Endothelial cell of umbilical vein (primary cell): Measurements from ENCODE around the gene GHRH. TPM values are rescaled to one million over a fixed set of nuclear protein-coding genes. Genes with fewer than 3 reads are reported as not detected.

Source experiments
- BruUV-seq: library from RNA; stranded (reverse); fragments of 400-500 nt; replicated peaks from 2 replicates; lab custom pipeline; 2021; lab: Mats Ljungman, UMichigan
- CTCF ChIA-PET: fragments of 300-600, 350-600 bp; sonication (Branson Sonifier 250); formaldehyde crosslinking; loops from one replicate; lab custom pipeline; 2021; ENCODE audit warnings: antibody characterized with exemption, inconsistent platforms; lab: Charles Lee
- POLR2A ChIA-PET: fragments of 300-600, 350-600 bp; sonication (Branson Sonifier 250); formaldehyde crosslinking; loops from one replicate; lab custom pipeline; 2021; ENCODE audit warnings: antibody characterized with exemption, inconsistent platforms; lab: Charles Lee
- DNase-seq: peaks from one replicate; pipeline ENCODE4 v3.0.0-alpha.2; 2011; ENCODE audit warnings: low read depth, low spot score
- FAIRE-seq: peaks from 2 replicates; lab custom pipeline; 2011; peaks lifted over from hg19 to GRCh38; lab: Jason Lieb, UNC
- H2AFZ ChIP-seq: 2 replicates; pipeline ENCODE4 v1.6.0; 2012; ENCODE audit warnings: low read depth, low read length, control low read depth, inconsistent platforms
- H3K27ac ChIP-seq: 2 replicates; pipeline ENCODE4 v1.5.1; 2011; ENCODE audit warnings: low read depth, mild to moderate bottlenecking, control low read depth, low read length, moderate library complexity; ENCODE audit not compliant: insufficient read depth
- H3K27me3 ChIP-seq, 2 experiments: 2 replicates each; pipeline versions ENCODE4 v1.6.0 to v1.6.1; 2011; ENCODE audit warnings: low read length in 2 of 2, mixed read lengths in 1 of 2; ENCODE audit not compliant: control insufficient read depth in 2 of 2, insufficient read depth in 2 of 2
- H3K36me3 ChIP-seq, 2 experiments: 2 replicates in 1 of 2; 3 replicates in 1 of 2; pipeline ENCODE4 v1.5.1; 2011; ENCODE audit warnings: low read length in 2 of 2, mild to moderate bottlenecking in 1 of 2, moderate library complexity in 1 of 2; ENCODE audit not compliant: control insufficient read depth in 2 of 2, insufficient read depth in 2 of 2; ENCODE audit errors: extremely low read depth in 1 of 2
- H3K4me1 ChIP-seq: 3 replicates; pipeline ENCODE4 v1.5.1; 2011; ENCODE audit warnings: mild to moderate bottlenecking, low read length; ENCODE audit not compliant: control insufficient read depth, insufficient read depth; ENCODE audit errors: extremely low read depth
- H3K4me2 ChIP-seq: 2 replicates; pipeline ENCODE4 v1.6.1; 2011; ENCODE audit warnings: low read length, control low read depth, mixed read lengths; ENCODE audit not compliant: insufficient read depth
- H3K4me3 ChIP-seq, 3 experiments: fragments of 200-600 bp in 1 of 3; sonication (generic), shearing (Covaris generic) in 1 of 3; replicated peaks in 1 of 3; 2 replicates each; pipeline ENCODE4 v1.5.1; 2011 to 2016; ENCODE audit warnings: control low read depth in 3 of 3, low read length in 3 of 3, mild to moderate bottlenecking in 2 of 3, inconsistent platforms in 1 of 3, low read depth in 1 of 3, moderate library complexity in 1 of 3; ENCODE audit not compliant: insufficient read depth in 1 of 3
- H3K79me2 ChIP-seq: 2 replicates; pipeline ENCODE4 v1.6.0; 2012; ENCODE audit warnings: low read length, inconsistent platforms; ENCODE audit not compliant: control insufficient read depth, insufficient read depth
- H3K9ac ChIP-seq: replicated peaks from 2 replicates; pipeline ENCODE3; 2011; ENCODE audit warnings: low read length, control low read depth; ENCODE audit not compliant: insufficient read depth; ENCODE audit errors: extremely low read depth
- H3K9me1 ChIP-seq: replicated peaks from 3 replicates; pipeline ENCODE4 v1.6.0; 2011; ENCODE audit warnings: mild to moderate bottlenecking, low read length; ENCODE audit not compliant: control insufficient read depth, insufficient read depth; ENCODE audit errors: extremely low read depth
- H3K9me3 ChIP-seq: replicated peaks from 2 replicates; pipeline ENCODE4 v1.5.1; 2012; ENCODE audit warnings: low read length, inconsistent platforms; ENCODE audit not compliant: control insufficient read depth, insufficient read depth
- H4K20me1 ChIP-seq: replicated peaks from 2 replicates; pipeline ENCODE3; 2011; ENCODE audit warnings: mild to moderate bottlenecking, low read length; ENCODE audit not compliant: control insufficient read depth, insufficient read depth; ENCODE audit errors: extremely low read depth
- CTCF ChIP-seq, 2 donors: IDR thresholded peaks; 1 replicate in 1 of 2; 2 replicates in 1 of 2; pipeline ENCODE4 v1.5.1; 2011; ENCODE audit warnings: low read length in 2 of 2, mild to moderate bottlenecking in 2 of 2, moderate library complexity in 2 of 2, control low read depth in 1 of 2, inconsistent platforms in 1 of 2, low read depth in 1 of 2; ENCODE audit not compliant: insufficient read depth in 1 of 2; ENCODE audit errors: extremely low read depth in 1 of 2
- EZH2 ChIP-seq: IDR thresholded peaks from 2 replicates; pipeline ENCODE4 v1.6.1; 2012; ENCODE audit warnings: borderline replicate concordance, low read depth, mild to moderate bottlenecking, moderate library complexity, low read length, inconsistent platforms; ENCODE audit not compliant: severe bottlenecking
- FOS ChIP-seq: IDR thresholded peaks from 2 replicates; pipeline ENCODE4 v1.6.1; 2011; ENCODE audit warnings: mild to moderate bottlenecking, low read length, moderate library complexity, borderline replicate concordance; ENCODE audit not compliant: insufficient read depth
- GATA2 ChIP-seq: IDR thresholded peaks from 2 replicates; pipeline ENCODE4 v1.7.0; 2011; ENCODE audit warnings: low read depth, mild to moderate bottlenecking, moderate library complexity, mixed read lengths, low read length; ENCODE audit not compliant: insufficient read length, insufficient read depth
- JUN ChIP-seq: IDR thresholded peaks from 2 replicates; pipeline ENCODE4 v1.6.1; 2011; ENCODE audit warnings: borderline replicate concordance, low read depth; ENCODE audit not compliant: insufficient read length, insufficient read depth
- MAX ChIP-seq: IDR thresholded peaks from 2 replicates; pipeline ENCODE4 v1.6.1; 2011; ENCODE audit not compliant: insufficient read depth, insufficient read length
- MYC ChIP-seq: IDR thresholded peaks from one replicate; pipeline ENCODE4 v1.6.1; 2011; ENCODE audit warnings: mild to moderate bottlenecking, low read depth, low read length
- POLR2A ChIP-seq: IDR thresholded peaks from 2 replicates; pipeline ENCODE4 v1.6.1; 2012; ENCODE audit warnings: low read depth, mild to moderate bottlenecking, control low read depth, low read length
- POLR2AphosphoS5 ChIP-seq: IDR thresholded peaks from 2 replicates; pipeline ENCODE4 v1.6.1; 2012; ENCODE audit warnings: low read depth, mild to moderate bottlenecking, control low read depth, low read length, moderate library complexity; ENCODE audit not compliant: insufficient read depth
- dilution Hi-C: fragments of 300-500 bp; cut with MboI; formaldehyde crosslinking; loops from one replicate; pipeline ENCODE4 v1.15.0; 2019; ENCODE audit warnings: low sequenced_read_pairs; ENCODE audit not compliant: extremely low pct_ligation_motif_present
- intact Hi-C: fragments of 100-400 bp; cut with micrococcal nuclease; formaldehyde crosslinking; loops from one replicate; pipeline ENCODE4 v1.10.0; 2022
- polyA plus RNA-seq, 4 experiments: library from polyadenylated mRNA; depleted of rRNA in 3 of 4; stranded (reverse) in 3 of 4; unstranded in 1 of 4; fragments of >200 nt; gene quantifications; 2 replicates each; pipeline versions ENCODE4 v1.2.1 to v1.2.3, GENCODE V29; 2011 to 2012; ENCODE audit warnings: missing spikeins in 1 of 4
- total RNA-seq: library from RNA; stranded (reverse); gene quantifications from 2 replicates; pipeline ENCODE4 v1.2.3, GENCODE V29; 2021

Gene GHRH
- total and polyA plus RNA-seq, 2 donors (not counting 3 experiments of a cell fraction or from before 2014, with no cell fraction given) = not detected

- Histone ChIP-seq H3K4me1 (no peaks in the 10 kb centered on the region), H3K4me2 (no peak overlapping the region), H2AFZ (no peak overlapping the region), H3K9me1 (no peaks in the 10 kb centered on the region), H3K27me3 (peaks cover 0 to 6% of the 10 kb centered on the region in 2 experiments), H4K20me1 (no peaks in the 10 kb centered on the region), H3K9ac (no peak overlapping the region), H3K9me3 (no peaks in the 10 kb centered on the region), H3K4me3 (no peak overlapping the region), H3K36me3 (no peaks in the 10 kb centered on the region), H3K79me2 (no peaks in the 10 kb centered on the region), H3K27ac (no peak overlapping the region)
- CTCF ChIA-PET = no interaction called here
- DNase-seq (no peak), FAIRE-seq (no peak)
- dilution Hi-C loops = loop anchor here (25.0 kb wide), 1 partner anchor 258 kb away; the partner anchor contains the start of gene NNAT
- BruUV-seq = no TSS peak
- no peak for TF ChIP-seq POLR2A
- TF ChIP-seq MYC = no peak
- no peak for TF ChIP-seq MAX
- TF ChIP-seq FOS = no peak
- TF ChIP-seq POLR2AphosphoS5 = no peak
- TF ChIP-seq JUN = no peak
- no peak for TF ChIP-seq CTCF (IDR thresholded peaks at IDR 0.05; ENCODE audit: extremely low read depth in 1 of 2, insufficient read depth in 1 of 2, low read depth in 1 of 2, low read length in 2 of 2)
- TF ChIP-seq GATA2 = no peak
- TF ChIP-seq EZH2 = no peak
- intact Hi-C loops = no loop called here
- POLR2A ChIA-PET = no interaction called here
These were observed 7.3 kb downstream of the GHRH start for GRCh38 chr20:37254114-37254878.
